Gastrocnemius medialis (tissue), 4 donors: ENCODE data around the gene ZNF561. TPM values are rescaled to one million over a fixed set of nuclear protein-coding genes. Genes with fewer than 3 reads are reported as not detected.

Experiments
- ATAC-seq, 2 donors: fragments of 150-250 bp; one replicate each; pipeline ENCODE4 v1.9.1; 2016
- DNase-seq, 2 donors: peaks; one replicate each; pipeline ENCODE4 v3.0.0-alpha.2; 2019
- H3K27ac ChIP-seq, 4 donors: fragments of 200-600 bp; sonication (generic); 1 replicate in 1 of 4; 2 replicates in 3 of 4; pipeline ENCODE4 v1.5.1; 2016 to 2018; ENCODE audit warnings: mild to moderate bottlenecking in 2 of 4, moderate library complexity in 1 of 4
- H3K27me3 ChIP-seq, 3 donors: fragments of 200-600 bp; sonication (generic) in 2 of 3; 1 replicate in 1 of 3; 2 replicates in 2 of 3; pipeline versions ENCODE4 v1.5.1 to v1.6.0; 2016 to 2019; ENCODE audit warnings: mild to moderate bottlenecking in 1 of 3, moderate library complexity in 1 of 3
- H3K36me3 ChIP-seq, 2 donors: fragments of 200-600 bp; sonication (generic) in 1 of 2; one replicate each; pipeline ENCODE4 v1.5.1; 2017 to 2018
- H3K4me1 ChIP-seq, 2 donors: fragments of 200-600 bp; sonication (generic) in 1 of 2; one replicate each; pipeline ENCODE4 v1.5.1; 2016 to 2017; ENCODE audit warnings: mild to moderate bottlenecking in 2 of 2
- H3K4me3 ChIP-seq, 4 donors: fragments of 200-600 bp; sonication (generic) in 3 of 4; 1 replicate in 1 of 4; 2 replicates in 3 of 4; pipeline ENCODE4 v1.5.1; 2016 to 2019; ENCODE audit warnings: mild to moderate bottlenecking in 2 of 4
- H3K9me3 ChIP-seq, 3 donors: fragments of 200-600 bp; sonication (generic) in 2 of 3; 1 replicate in 1 of 3; 2 replicates in 2 of 3; pipeline ENCODE4 v1.5.1; 2016 to 2019
- CTCF ChIP-seq, 5 experiments: fragments of 450-650 bp in 3 of 5; fragments of 200-600 bp in 2 of 5; sonication (generic) in 2 of 5; IDR thresholded peaks in 4 of 5; conservative IDR thresholded peaks in 1 of 5; 1 replicate in 4 of 5; 2 replicates in 1 of 5; pipeline ENCODE4 v1.5.1; 2016 to 2019; ENCODE audit warnings: antibody characterized with exemption in 5 of 5, mild to moderate bottlenecking in 3 of 5, moderate library complexity in 3 of 5
- POLR2A ChIP-seq, 2 donors: fragments of 450-650 bp; IDR thresholded peaks; one replicate each; pipeline ENCODE4 v1.6.1; 2017; ENCODE audit warnings: antibody characterized with exemption in 2 of 2, mild to moderate bottlenecking in 2 of 2, moderate library complexity in 2 of 2
- in situ Hi-C, 4 donors: fragments of 200-750 bp; cut with MboI; loops; one replicate each; pipeline versions ENCODE4 v1.15.0 to v1.8.0; 2017; ENCODE audit warnings: low sequenced_read_pairs in 4 of 4
- intact Hi-C: fragments of 100-400 bp; cut with DNase I; formaldehyde crosslinking; loops from one replicate; pipeline ENCODE4 v1.15.1; 2023; ENCODE audit warnings: low total_unique reads
- total RNA-seq, 4 donors: library from RNA; depleted of rRNA; stranded (reverse); fragments of >200 nt; gene quantifications; one replicate each; pipeline versions ENCODE4 v1.1.0 to v1.2.3, GENCODE V29; 2016

ZNF561 gene
- total RNA-seq, 4 donors from 2014 or later: 8.7 to 17.5 (median 14.4) TPM

GRCh38 chr19:9636018-9636417, 15.0 kb upstream of the ZNF561 start:
- Histone ChIP-seq H3K9me3 (no peaks in the 10 kb centered on the region), H3K27ac (no peak overlapping the region), H3K36me3 (peaks cover 0 to 32% of the 10 kb centered on the region in 2 donors), H3K27me3 (no peaks in the 10 kb centered on the region), H3K4me1 (no peaks in the 10 kb centered on the region), H3K4me3 (no peak overlapping the region)
- in situ Hi-C loops: no loop called here
- ATAC-seq: no peak
- TF ChIP-seq CTCF (IDR thresholded peaks at IDR 0.05 in 4 of 5, conservative IDR thresholded peaks at IDR 0.05 in 1 of 5) (no peak), POLR2A (IDR thresholded peaks at IDR 0.05) (no peak)
- DNase-seq: no peak
- intact Hi-C loops: no loop called here

- peaks cover 0 to 9% of the 10 kb centered on the region in 2 donors for H3K36me3 ChIP-seq
- DNase-seq (no peak), ATAC-seq (no peak)
- H3K27ac ChIP-seq: no peak overlapping the region
- intact Hi-C loops (loop anchor here (10.0 kb wide), 1 partner anchor 483 kb away; the partner anchor contains the start of gene ZNF317), in situ Hi-C loops (loop anchor here in 1 of 4 donors (10.0 kb wide), 2 partner anchors 137 to 167 kb away; partner anchors contain the start of gene ZNF846)
- H3K4me3 ChIP-seq: no peak overlapping the region
- no peaks in the 10 kb centered on the region for H3K27me3 ChIP-seq
- no peaks in the 10 kb centered on the region for H3K4me1 ChIP-seq
- H3K9me3 ChIP-seq: no peaks in the 10 kb centered on the region
- TF ChIP-seq CTCF (IDR thresholded peaks at IDR 0.05 in 4 of 5, conservative IDR thresholded peaks at IDR 0.05 in 1 of 5) (no peak), POLR2A (IDR thresholded peaks at IDR 0.05) (no peak)
Observed at GRCh38 chr19:9627856-9628255, 6.8 kb upstream of the ZNF561 start.

GRCh38 chr19:9622531-9622930, 1.5 kb upstream of the ZNF561 start:
- Histone ChIP-seq H3K36me3 (peaks cover 0 to 21% of the 10 kb centered on the region in 2 donors), H3K27me3 (no peaks in the 10 kb centered on the region), H3K4me3 (no peak overlapping the region), H3K27ac (no peak overlapping the region), H3K4me1 (peaks cover 14 to 22% of the 10 kb centered on the region in 2 donors), H3K9me3 (no peaks in the 10 kb centered on the region)
- ATAC-seq (no peak), DNase-seq (no peak)
- intact Hi-C loops: loop anchor here (10.0 kb wide), 1 partner anchor 478 kb away; the partner anchor contains the start of gene ZNF317
- in situ Hi-C loops: loop anchor here in 3 of 4 donors (5.0 to 25.0 kb wide), 4 partner anchors 140 to 172 kb away; partner anchors contain the start of gene ZNF846 (in 2 of the 3)
- TF ChIP-seq POLR2A (IDR thresholded peaks at IDR 0.05) (no peak), CTCF (IDR thresholded peaks at IDR 0.05 in 4 of 5, conservative IDR thresholded peaks at IDR 0.05 in 1 of 5) (no peak)

- peak in 1 of 2 donors; percentile 63 for ATAC-seq
- peak overlapping the region; percentile 82 to 92 (median 90) for H3K27ac ChIP-seq
- peaks cover 14 to 22% of the 10 kb centered on the region in 2 donors for H3K4me1 ChIP-seq
- DNase-seq: no peak
- TF ChIP-seq CTCF (IDR thresholded peaks at IDR 0.05 in 4 of 5, conservative IDR thresholded peaks at IDR 0.05 in 1 of 5) (no peak), POLR2A (IDR thresholded peaks at IDR 0.05) (no peak)
- intact Hi-C loops: loop anchor here (1.0 to 10.0 kb wide), 8 partner anchors 36 to 788 kb away; partner anchors contain the start of genes MBD3L1, ZNF121, ZNF266 and ZNF317
- H3K4me3 ChIP-seq: peak overlapping the region; percentile 70 to 96 (median 86)
- H3K27me3 ChIP-seq: no peaks in the 10 kb centered on the region
- no peaks in the 10 kb centered on the region for H3K9me3 ChIP-seq
- in situ Hi-C loops: loop anchor here in 3 of 4 donors (5.0 to 25.0 kb wide), 4 partner anchors 142 to 174 kb away; partner anchors contain the start of gene ZNF846 (in 2 of the 3)
- peaks cover 9 to 38% of the 10 kb centered on the region in 2 donors for H3K36me3 ChIP-seq
Observed at GRCh38 chr19:9620842-9621155, 233 bp downstream of the ZNF561 start.
